Measurements from ENCODE around the gene WDR31.

WDR31 gene

DNA sequence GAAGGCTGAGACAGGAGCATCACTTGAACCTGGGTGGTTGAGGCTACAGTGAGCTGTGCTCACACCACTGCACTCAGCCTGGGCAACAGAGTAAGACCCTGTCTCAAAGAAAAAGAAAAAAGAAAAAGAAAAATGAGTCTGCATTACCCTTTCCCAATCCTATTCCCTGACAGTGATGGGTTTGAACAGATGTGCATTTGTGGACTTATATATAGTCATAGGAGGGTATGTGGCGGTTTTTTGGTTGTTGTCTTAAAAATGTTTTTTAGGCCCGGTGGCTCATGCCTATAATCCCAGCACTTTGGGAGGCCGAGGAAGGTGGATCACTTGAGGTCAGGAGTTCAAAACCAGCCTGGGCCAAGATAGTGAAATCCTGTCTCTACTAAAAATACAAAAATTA lies 23.3 kb upstream of the WDR31 start:
- TF ChIP-seq CTCF (IDR thresholded peaks at IDR 0.05) (no peak), ZFX (IDR thresholded peaks at IDR 0.05; ENCODE audit: borderline replicate concordance) (no peak)
- no peak overlapping the region for H3K27ac ChIP-seq

GRCh38 chr9:113361304-113362018 lies 21.4 kb upstream of the WDR31 start:
- TF ChIP-seq ZFX (IDR thresholded peaks at IDR 0.05; ENCODE audit: borderline replicate concordance): no peak
- H3K27ac ChIP-seq: no peak overlapping the region

DNA sequence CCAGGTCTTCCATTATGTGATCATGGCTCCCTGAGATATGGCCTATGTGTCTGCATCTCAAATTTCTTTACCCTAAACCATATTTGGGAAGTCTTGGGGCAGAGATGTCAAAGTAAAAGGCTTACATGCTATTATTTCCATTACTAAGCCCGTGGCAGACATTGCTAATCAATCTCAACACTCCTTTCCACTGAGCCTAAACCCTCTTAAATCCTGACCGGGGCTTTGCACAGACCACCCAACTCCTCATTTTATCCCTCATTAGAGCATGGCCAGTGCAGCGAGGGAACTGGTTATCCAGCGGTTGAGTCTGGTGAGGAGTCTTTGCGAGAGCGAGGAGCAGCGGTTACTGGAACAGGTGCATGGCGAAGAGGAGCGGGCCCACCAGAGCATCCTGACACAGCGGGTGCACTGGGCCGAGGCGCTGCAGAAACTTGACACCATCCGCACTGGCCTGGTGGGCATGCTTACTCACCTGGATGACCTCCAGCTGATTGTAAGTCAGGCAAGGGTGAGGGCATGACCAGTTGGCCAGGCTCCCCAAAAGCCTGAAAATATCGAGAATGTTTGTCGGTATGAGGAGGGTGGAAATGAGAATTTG lies 20.3 kb upstream of the WDR31 start:
- no peak overlapping the region for H3K27ac ChIP-seq
- no peak for TF ChIP-seq ZFX (IDR thresholded peaks at IDR 0.05; ENCODE audit: borderline replicate concordance)
- no peak for TF ChIP-seq CTCF (IDR thresholded peaks at IDR 0.05)

GRCh38 chr9:113359385-113359784 lies 19.3 kb upstream of the WDR31 start:
- H3K27ac ChIP-seq: no peak overlapping the region
- no peak for TF ChIP-seq ZFX (IDR thresholded peaks at IDR 0.05; ENCODE audit: borderline replicate concordance)
- no peak for TF ChIP-seq CTCF (IDR thresholded peaks at IDR 0.05)

- no peak overlapping the region for H3K27ac ChIP-seq
- no peak for TF ChIP-seq ZFX (IDR thresholded peaks at IDR 0.05; ENCODE audit: borderline replicate concordance)
Measured at GRCh38 chr9:113356686-113357292, 16.7 kb upstream of the WDR31 start.

- no peak for TF ChIP-seq ZFX (IDR thresholded peaks at IDR 0.05; ENCODE audit: borderline replicate concordance)
- TF ChIP-seq CTCF (IDR thresholded peaks at IDR 0.05): no peak
- H3K27ac ChIP-seq: no peak overlapping the region
Measured at GRCh38 chr9:113355040-113355596, 15.0 kb upstream of the WDR31 start.

DNA sequence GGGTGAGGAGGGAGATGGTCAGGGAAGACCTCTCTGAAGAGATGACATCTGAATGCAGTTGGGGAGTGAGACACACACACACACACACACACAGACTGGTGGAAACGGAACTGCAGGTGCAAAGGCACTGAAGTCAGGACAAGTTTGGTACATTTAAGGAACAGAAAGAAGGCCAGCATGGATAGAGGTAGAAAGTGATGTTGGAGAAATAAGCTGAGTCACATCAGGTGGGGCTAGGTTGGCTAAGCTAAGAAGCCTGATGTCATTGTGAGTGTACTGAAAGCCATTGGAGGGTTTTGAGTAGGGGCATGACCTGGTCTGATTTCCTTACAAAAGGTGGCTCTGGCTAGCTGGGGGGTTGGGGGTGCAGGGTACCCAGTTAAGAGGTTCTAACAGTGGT lies 12.3 kb upstream of the WDR31 start:
- TF ChIP-seq ZFX (IDR thresholded peaks at IDR 0.05; ENCODE audit: borderline replicate concordance) (no peak), CTCF (IDR thresholded peaks at IDR 0.05) (no peak)

DNA sequence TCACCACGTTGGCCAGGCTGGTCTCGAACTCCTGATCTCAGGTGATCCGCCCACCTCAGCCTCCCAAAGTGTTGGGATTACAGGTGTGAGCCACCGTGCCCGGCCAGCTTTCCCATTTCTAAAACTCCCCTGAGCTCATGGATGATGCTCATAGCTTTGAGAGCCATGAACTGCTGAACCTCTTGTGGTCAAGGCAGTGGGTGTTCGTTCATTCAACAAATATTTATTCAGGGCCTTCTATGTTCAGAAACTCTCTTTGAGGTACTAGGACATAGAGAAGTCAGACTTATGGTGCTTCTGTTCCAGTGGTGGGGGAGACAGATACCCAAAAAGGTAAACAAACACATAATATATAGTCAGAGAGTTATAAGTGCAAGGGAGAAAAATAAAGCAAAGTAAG lies 11.9 kb upstream of the WDR31 start:
- H3K27ac ChIP-seq: no peak overlapping the region

More for the DNA sequence above, 12.3 kb upstream of the WDR31 start:
- no peak overlapping the region for H3K27ac ChIP-seq

More for the DNA sequence above, 11.9 kb upstream of the WDR31 start:
- TF ChIP-seq CTCF (IDR thresholded peaks at IDR 0.05) (no peak), ZFX (IDR thresholded peaks at IDR 0.05; ENCODE audit: borderline replicate concordance) (no peak)

Data from 22Rv1 (cell line).